ENCODE data around the gene TXNDC5. TPM values are rescaled to one million over a fixed set of nuclear protein-coding genes. Genes with fewer than 3 reads are reported as not detected.
"Not testable (repeated sequence)": the region's sequence is repeated elsewhere in the genome, so short reads cannot be mapped to it uniquely, and the experiment has no call there.

Gene TXNDC5
- polyA plus RNA-seq, 2 of the 4 experiments (the other 2 are of a cell fraction) = 115 to 134 TPM

DNA sequence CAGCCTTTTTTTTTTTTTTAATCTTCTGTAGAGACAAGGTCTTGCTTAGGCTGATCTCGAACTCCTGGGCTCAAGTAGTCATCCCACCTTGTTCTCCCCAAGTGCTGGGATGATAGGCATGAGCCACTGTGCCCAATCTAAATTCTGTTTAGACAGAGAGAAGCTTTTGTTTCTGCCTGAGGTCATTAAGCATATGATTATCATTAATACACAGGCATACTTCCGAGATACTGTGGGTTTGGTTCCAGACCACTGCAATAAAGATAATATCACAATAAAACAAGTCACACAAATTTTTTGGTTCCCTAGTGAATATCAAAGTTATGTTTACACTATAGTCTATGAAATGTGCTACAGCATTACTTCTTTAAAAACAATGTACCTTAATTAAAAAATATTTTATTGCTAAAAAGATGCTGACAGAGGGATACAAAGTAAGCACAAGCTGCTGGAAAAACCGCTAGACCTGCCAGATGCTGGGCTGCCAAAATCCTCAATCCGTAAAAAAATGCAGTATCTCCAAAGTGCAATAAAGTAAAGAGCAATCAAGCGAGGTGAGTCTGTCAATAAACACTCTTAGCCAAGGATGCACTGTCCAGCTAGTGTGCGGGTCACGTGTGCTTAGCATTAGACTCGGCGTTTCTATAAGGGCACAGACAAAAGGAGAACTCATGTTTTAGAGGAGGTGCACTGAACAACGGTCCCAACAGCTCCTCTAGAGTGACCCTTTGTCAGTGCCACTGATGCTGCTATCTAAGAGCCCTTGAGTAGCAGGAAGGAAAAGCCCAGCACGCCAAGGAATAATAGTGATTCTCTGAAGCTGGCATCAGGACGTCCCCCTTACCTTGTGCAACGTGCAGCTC is 16.1 kb downstream of the TXNDC5 start:
- 88% methylated on average over 13 of the region's 13 CpGs for WGBS (ENCODE audit: missing lambda C conversion rate)
- no peak for FAIRE-seq
- no peak for TF ChIP-seq ZFP36 (IDR thresholded peaks at IDR 0.05; ENCODE audit: borderline replicate concordance, partially characterized antibody)
- TF ChIP-seq, protein P1, sequence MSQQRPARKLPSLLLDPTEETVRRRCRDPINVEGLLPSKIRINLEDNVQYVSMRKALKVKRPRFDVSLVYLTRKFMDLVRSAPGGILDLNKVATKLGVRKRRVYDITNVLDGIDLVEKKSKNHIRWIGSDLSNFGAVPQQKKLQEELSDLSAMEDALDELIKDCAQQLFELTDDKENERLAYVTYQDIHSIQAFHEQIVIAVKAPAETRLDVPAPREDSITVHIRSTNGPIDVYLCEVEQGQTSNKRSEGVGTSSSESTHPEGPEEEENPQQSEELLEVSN (IDR thresholded peaks at IDR 0.05; ENCODE audit: borderline replicate concordance, low read depth) = no peak
- no peak for TF ChIP-seq MAFK (IDR thresholded peaks at IDR 0.05; ENCODE audit: partially characterized antibody)
- no peak for TF ChIP-seq ZNF302 (CRISPR knock-in tag; IDR thresholded peaks at IDR 0.05)
- no peak for TF ChIP-seq ESRRA (IDR thresholded peaks at IDR 0.05; ENCODE audit: borderline replicate concordance, low read length)
- TF ChIP-seq TP53 (CRISPR knock-in tag; IDR thresholded peaks at IDR 0.05) = no peak
- TF ChIP-seq CHD2 (IDR thresholded peaks at IDR 0.05; ENCODE audit: low read length, partially characterized antibody) = no peak
- no peak for TF ChIP-seq HOXB5 (CRISPR knock-in tag; IDR thresholded peaks at IDR 0.05)
- TF ChIP-seq, protein P2, sequence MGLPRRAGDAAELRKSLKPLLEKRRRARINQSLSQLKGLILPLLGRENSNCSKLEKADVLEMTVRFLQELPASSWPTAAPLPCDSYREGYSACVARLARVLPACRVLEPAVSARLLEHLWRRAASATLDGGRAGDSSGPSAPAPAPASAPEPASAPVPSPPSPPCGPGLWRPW (IDR thresholded peaks at IDR 0.05) = no peak
- no peak for TF ChIP-seq HEYL (CRISPR knock-in tag; IDR thresholded peaks at IDR 0.05)
- TF ChIP-seq MAZ (IDR thresholded peaks at IDR 0.05; ENCODE audit: borderline replicate concordance, low read depth, low read length) = no peak
- TF ChIP-seq PHF8 (IDR thresholded peaks at IDR 0.05; ENCODE audit: borderline replicate concordance, low read depth) = no peak
- no peak for TF ChIP-seq CHD4 (IDR thresholded peaks at IDR 0.05; ENCODE audit: borderline replicate concordance)
- POLR2A ChIA-PET = no interaction called here
- H3K4me3 ChIP-seq = no peak overlapping the region
- CTCF ChIA-PET = interaction anchor here (0.6 to 2.0 kb wide), 3 partner anchors 15 to 165 kb away, joined by 3 to 5 read pairs (median 3); no protein-coding TSS in a partner anchor
- H3K4me2 ChIP-seq = no peak overlapping the region
- no peak overlapping the region for H3K27ac ChIP-seq
- ATAC-seq = no peak
- H3K9me3 ChIP-seq = no peaks in the 10 kb centered on the region
- no peak for DNase-seq (ENCODE audit: low read depth in 1 of 2, low spot score in 1 of 2)
- peaks cover 4% of the 10 kb centered on the region; the same call in 2 of the 3 replicates for H3K4me1 ChIP-seq

DNA sequence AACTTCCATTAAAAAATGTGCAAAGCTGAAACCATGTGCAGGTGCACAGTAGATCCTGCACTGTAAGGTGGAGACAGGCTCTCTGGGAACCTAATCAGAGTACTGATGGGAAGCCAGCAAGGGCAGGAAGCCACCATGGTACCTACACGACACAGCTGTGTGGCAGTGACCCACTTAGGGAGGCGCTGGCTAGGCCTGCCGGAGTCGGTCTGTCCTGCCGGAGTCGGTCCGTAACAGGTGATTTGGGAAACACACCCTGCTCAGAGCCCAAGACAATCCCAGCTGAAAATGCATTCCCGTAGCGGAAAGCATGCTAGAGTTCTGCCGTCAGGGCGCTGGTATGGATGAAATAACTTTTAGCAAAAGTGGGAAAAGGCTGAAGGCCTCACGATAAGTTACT is 17.2 kb downstream of the TXNDC5 start:
- CTCF ChIA-PET = interaction anchor here (0.6 to 2.0 kb wide), 2 partner anchors 107 to 166 kb away, joined by 4 to 5 read pairs; no protein-coding TSS in a partner anchor
- H3K4me2 ChIP-seq = no peak overlapping the region
- DNase-seq (ENCODE audit: low read depth in 1 of 2, low spot score in 1 of 2) (no peak), FAIRE-seq (no peak), ATAC-seq (no peak)
- H3K4me3 ChIP-seq = no peak overlapping the region
- TF ChIP-seq, protein P3, sequence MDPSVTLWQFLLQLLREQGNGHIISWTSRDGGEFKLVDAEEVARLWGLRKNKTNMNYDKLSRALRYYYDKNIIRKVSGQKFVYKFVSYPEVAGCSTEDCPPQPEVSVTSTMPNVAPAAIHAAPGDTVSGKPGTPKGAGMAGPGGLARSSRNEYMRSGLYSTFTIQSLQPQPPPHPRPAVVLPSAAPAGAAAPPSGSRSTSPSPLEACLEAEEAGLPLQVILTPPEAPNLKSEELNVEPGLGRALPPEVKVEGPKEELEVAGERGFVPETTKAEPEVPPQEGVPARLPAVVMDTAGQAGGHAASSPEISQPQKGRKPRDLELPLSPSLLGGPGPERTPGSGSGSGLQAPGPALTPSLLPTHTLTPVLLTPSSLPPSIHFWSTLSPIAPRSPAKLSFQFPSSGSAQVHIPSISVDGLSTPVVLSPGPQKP (IDR thresholded peaks at IDR 0.05; ENCODE audit: low read depth, low read length) = no peak
- no peak for TF ChIP-seq RARB (CRISPR knock-in tag; IDR thresholded peaks at IDR 0.05)
- H3K4me1 ChIP-seq = no peaks in the 10 kb centered on the region
- H3K27ac ChIP-seq = no peak overlapping the region
- WGBS (ENCODE audit: missing lambda C conversion rate) = 96% methylated on average over 8 of the region's 12 CpGs
- no peaks in the 10 kb centered on the region for H3K9me3 ChIP-seq
- POLR2A ChIA-PET = no interaction called here

DNA sequence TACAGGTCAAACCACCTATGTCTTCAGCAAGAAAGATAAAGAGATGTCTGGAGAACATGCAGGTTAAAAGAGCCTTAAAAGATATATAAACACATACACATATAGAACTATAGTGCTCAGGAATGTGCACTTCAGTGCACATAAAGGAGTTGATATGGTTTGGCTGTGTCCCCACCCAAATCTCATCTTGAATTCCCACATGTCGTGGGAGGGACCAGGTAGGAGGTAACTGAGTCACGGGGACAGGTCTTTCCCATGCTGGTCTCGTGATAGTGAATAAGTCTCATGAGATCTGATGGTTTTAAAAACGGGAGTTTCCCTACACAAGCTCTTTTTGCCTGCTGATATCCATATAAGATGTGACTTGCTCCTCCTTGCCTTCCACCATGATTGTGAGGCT is 18.2 kb downstream of the TXNDC5 start:
- CTCF ChIA-PET; POLR2A ChIA-PET; DNase-seq (ENCODE audit: low read depth in 1 of 2, low spot score in 1 of 2); ATAC-seq; H3K4me3 ChIP-seq; H3K27ac ChIP-seq; H3K9me3 ChIP-seq; H3K4me1 ChIP-seq; H3K4me2 ChIP-seq; FAIRE-seq: not testable (repeated sequence)
- WGBS (ENCODE audit: missing lambda C conversion rate) = 92% methylated on average over 4 of the region's 4 CpGs

Measured in A549 (cell line).